CD4-positive, alpha-beta T cell treated with Interleukin-15 for 1 hour (primary cell): Measurements from ENCODE around the gene PPP1R9A.

ENCODE experiments used
- DNase-seq: peaks from one replicate; pipeline ENCODE4 v3.0.0-alpha.2; 2020

Gene PPP1R9A

DNA sequence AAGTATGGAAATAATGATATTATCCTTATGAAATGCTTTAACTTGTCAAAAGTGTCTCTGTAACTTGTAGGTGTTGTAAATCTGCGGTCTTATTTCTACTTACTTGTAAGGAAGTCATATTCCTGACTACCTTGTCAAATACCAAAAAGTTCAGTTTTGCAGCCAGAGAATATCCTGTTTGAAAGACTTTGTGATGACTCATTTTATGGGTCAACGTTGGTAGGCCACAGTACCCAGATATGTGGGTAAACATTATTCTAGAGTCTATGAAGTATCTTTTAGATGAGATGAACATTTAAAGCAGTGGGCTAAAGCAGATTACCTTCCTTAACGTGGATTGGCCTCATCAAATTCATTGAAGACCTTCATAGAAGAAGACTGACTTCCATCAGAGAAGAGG lies 195.3 kb downstream of the PPP1R9A start:
- DNase-seq: no peak

DNA sequence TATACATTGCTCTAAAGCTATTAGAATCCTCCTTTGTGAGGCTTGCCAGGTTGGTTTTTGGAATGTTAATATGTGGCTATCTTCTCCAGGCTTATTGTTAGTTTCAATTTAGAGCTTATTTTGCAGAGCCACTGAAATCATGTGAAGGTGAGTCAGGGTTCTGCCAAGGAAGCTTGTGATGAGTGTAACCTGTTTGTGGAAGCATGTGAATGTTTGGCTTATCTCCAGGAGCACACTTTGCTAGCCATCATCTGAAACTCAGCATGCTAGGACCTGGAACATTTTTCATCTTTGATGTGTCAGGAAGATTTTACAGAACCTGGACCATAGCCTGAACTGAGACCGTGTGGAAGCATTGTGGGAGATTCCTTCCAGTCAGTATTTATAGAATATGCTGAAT lies 197.3 kb downstream of the PPP1R9A start:
- no peak for DNase-seq

GRCh38 chr7:95105627-95106026 lies 198.2 kb downstream of the PPP1R9A start:
- no peak for DNase-seq

- DNase-seq: no peak
These were observed 199.0 kb downstream of the PPP1R9A start for GRCh38 chr7:95106401-95106800.

DNA sequence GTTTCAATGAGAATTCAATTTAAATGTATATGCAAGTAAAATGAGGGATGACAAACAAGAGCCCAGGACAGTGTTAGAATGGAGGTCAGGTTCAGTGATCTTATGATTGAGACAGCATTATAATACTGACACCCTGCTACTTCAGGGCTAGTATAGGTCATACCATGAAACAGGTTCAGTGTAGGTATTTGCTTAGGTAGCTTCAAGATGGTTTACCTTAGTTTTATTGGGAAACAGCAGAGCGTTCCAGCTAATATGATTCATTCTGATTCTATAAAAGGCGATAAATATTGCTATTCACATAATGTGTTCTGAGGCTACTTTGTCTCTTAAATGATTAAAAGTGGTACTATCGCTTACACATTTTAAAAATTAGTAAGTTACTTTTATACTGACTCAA lies 203.3 kb downstream of the PPP1R9A start:
- DNase-seq: no peak

GRCh38 chr7:95113590-95113989 lies 206.2 kb downstream of the PPP1R9A start:
- no peak for DNase-seq

DNA sequence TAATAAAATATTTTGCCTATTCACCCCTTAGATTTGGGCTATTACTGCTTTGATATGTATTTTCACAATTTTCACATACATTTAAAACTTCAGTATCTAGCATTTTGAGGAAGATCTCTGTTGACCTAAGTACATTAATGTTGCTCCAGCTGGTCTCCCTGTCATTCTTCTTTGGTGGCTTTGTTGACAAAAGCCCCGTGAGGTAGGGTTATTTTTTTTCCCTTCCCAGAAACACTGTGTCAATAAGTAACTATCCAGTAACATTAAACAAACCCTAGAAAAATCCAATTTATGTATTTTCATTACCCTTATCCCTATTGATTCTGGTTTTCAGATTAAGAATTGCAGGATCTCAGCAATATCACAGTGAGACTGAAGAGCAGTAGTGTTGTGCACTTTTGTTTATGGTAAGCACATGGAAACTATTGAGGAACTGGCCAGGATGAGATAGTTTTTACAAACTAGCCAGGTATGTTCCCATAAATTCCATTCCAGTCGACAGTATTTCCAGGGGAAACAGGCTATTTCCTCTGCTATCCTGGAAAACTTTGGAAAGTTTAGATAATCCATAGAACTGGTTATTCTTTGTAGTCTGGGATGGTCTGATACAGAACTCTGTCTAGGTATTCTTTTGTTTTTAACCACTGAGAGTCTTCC lies 218.8 kb downstream of the PPP1R9A start:
- DNase-seq: no peak

GRCh38 chr7:95132500-95132899 lies 225.1 kb downstream of the PPP1R9A start:
- DNase-seq: no peak

GRCh38 chr7:95139922-95140321 lies 232.5 kb downstream of the PPP1R9A start:
- no peak for DNase-seq

GRCh38 chr7:95141755-95142154 lies 234.4 kb downstream of the PPP1R9A start:
- no peak for DNase-seq

GRCh38 chr7:95144256-95144655 lies 236.9 kb downstream of the PPP1R9A start:
- no peak for DNase-seq

GRCh38 chr7:95155965-95156364 lies 248.6 kb downstream of the PPP1R9A start:
- no peak for DNase-seq

- no peak for DNase-seq
These were observed 250.0 kb downstream of the PPP1R9A start for GRCh38 chr7:95157381-95157780.

- no peak for DNase-seq
These were observed 262.3 kb downstream of the PPP1R9A start for GRCh38 chr7:95169678-95170077.

DNA sequence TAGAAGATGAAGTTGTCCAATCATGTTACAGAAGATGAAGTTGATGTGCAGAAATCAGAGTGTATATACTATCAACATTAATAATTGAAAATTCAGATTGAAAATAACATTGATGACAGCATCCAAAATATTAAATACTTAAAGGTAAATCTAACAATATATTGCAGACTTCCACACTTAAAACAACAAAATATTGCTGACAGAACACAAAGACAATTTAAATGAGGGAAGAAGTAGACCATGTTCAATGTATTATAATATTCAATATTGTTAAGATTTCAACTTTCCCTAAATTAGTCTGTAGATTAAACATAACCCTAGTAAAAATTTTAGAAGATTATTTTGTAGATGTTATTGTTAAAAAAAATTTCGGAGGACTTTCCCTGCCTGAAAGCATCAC lies 265.0 kb downstream of the PPP1R9A start:
- DNase-seq: no peak

DNA sequence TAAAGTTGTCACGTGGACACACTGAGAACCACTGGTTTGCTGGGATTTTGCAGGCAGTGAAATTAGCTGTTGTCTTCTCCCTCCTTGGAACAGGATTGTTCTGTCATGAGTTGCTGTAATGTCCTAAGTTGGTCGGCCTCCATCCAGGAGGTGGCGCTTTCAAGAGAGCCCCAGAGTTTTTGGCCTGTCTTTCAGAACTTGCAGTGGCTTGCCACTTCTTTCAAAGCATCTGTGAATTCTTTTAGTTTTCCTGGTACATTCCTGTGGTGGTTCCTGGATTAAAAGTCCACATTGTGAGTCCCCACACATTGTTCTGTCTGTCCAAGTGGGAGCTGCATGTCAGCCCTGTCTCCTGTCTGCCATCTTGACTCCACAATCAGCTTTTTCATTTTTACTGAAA lies 283.1 kb downstream of the PPP1R9A start:
- DNase-seq: no peak

DNA sequence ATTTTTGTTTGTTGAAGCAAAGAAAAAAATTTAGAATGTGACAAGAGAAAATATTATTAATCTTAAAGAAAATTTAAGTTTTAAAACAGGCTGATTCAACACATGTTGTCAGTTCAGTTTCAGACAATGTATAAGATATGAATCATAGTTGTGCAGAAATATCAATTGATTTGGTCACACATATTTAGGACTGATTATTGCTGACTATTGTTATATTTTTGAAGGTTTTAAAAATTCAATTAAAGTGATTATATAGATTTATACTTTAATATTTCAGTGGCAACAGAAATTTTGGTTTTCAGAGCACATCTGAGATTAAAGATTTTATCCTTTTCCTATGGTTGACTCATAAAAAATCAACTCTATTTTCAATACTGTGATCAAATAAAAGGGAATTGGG lies 284.4 kb downstream of the PPP1R9A start:
- no peak for DNase-seq

DNA sequence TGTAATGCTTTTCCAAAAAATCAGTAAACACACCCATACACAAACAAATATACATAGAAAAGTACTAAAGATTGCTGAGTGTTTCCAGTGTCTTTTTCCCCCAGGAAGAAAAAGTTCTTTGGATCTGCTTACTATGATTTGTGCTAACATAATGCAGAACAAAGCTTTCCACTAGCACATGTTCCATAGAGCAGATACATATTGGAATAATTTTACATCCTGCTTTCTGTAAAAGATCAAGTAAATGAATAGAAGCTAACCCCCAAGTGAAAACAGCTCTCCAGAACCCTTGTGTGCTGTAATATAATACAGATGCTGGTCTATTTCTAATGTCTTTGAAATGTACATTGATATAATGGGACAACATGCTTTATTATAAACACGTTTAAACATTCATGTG lies 291.5 kb downstream of the PPP1R9A start:
- no peak for DNase-seq

DNA sequence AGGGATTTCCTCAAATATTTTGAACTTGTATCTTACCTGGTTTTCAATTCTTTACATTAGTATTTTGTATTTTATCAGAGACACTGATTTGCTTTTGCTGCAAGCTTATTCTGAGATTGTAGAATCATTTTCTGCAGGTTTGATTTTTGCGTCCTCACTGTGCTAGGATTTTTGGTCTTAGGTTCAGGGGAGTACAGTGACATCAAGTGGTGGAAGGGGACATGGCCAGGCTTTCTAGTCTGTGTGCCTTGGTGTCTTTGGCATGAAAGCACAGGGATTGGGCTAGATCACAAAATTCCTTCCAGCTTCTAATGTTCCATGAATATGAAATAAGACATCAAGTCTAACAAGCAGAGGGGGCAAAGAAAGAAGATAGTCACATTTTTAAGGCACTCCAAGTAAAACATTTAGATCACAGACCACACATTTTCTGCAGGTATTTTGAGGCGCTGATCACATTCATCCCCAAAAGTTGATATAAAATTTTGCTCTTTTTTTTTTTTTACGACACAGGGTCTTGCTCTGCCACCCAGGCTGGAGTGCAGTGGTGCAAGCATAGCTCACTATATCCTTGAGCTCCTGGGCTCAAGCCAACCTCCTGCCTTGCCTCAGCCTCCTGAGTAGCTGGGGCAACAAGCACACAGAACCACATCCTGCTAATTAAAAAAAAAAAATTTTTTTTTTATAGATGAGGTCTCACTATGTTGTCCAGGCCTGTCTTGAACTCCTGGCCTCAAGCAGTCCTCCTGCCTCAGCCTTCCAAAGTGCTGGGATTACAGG lies 292.6 kb downstream of the PPP1R9A start:
- DNase-seq: no peak

DNA sequence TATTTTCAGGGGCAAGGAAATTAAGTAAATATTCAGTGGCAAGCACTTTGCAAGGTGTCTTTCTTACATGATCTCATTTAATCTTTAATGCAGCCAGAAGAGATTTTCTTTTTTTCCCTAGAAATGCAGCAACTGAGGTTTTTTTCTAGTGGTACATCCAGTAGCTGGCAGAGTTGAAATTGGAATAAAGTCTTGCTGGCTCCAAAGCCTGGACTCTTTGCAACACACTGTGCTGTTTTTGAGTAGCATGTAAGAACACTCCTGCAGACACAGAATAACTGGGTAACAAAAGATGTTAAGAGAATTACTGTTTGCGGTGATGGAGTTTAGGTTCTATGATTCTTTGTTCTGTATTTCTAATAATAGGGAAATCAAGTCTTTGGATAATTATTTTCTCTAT lies 293.3 kb downstream of the PPP1R9A start:
- no peak for DNase-seq

- DNase-seq: no peak
These were observed 294.3 kb downstream of the PPP1R9A start for GRCh38 chr7:95201727-95202126.

- no peak for DNase-seq
These were observed 297.2 kb downstream of the PPP1R9A start for GRCh38 chr7:95204618-95205017.

DNA sequence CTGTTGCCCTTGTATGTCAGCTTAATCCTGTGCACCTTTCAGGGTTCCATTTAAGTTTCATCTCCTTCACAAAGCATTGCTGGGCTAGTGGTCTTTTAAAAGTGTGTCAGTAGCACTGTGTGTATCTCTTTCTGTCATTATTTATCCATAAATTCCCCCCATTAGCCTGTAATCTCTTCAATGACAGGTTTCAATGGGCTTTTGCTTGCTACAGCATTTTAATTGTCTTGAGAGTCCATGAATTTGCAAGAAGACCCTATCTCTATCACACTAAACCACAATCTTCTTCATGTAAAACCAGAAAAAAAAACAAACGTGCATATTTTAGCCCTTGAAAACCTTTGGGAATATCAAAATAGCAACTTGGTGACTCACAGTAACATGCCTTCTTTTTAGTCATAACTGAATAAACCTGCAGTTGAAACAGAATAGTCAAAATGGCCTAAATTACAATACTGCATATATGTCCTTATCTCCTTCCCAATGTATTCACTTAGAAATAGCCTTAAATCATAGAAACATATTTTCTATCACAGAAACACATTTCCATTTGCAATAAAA lies 298.4 kb downstream of the PPP1R9A start:
- DNase-seq: no peak

- DNase-seq: no peak
These were observed 301.9 kb downstream of the PPP1R9A start for GRCh38 chr7:95209276-95209675.
